ENCODE data around the gene BLTP1. TPM values are rescaled to one million over a fixed set of nuclear protein-coding genes. Genes with fewer than 3 reads are reported as not detected.

The BLTP1 gene
- total RNA-seq, 5 donors from 2014 or later (not counting 1 experiment from before 2014, with no cell fraction given) = 58.8 to 115 (median 65.3) TPM

- Mint-ChIP-seq H3K27ac (no peak overlapping the region), H3K9me3 (peaks cover 0 to 11% (median 5%) of the 10 kb centered on the region in 3 donors), H3K36me3 (no peaks in the 10 kb centered on the region), H3K4me1 (peaks cover 21 to 35% (median 21%) of the 10 kb centered on the region in 3 donors), H3K27me3 (no peaks in the 10 kb centered on the region), H3K4me3 (no peak overlapping the region)
- no CpG with 5 or more reads among the region's 3 CpGs for WGBS (ENCODE audit: insufficient coverage)
- no peak overlapping the region for H3K4me3 ChIP-seq (ENCODE audit: control insufficient read depth in 1 of 2, extremely low read depth in 1 of 2, low read length in 1 of 2)
- ChIA-PET POLR2A (interaction anchor here in 1 of 2 donors (0.5 kb wide), 1 partner anchor 283 kb away, joined by 4 read pairs; no protein-coding TSS in a partner anchor), CTCF (no interaction called here)
- no peak overlapping the region for H3K27ac ChIP-seq (ENCODE audit: low read length)
- no peaks in the 10 kb centered on the region for H3K27me3 ChIP-seq (replicated peaks in 1 of 2; ENCODE audit: control insufficient read depth in 2 of 2, extremely low read depth in 1 of 2, insufficient read depth in 2 of 2, low read length in 1 of 2)
- peaks cover 3 to 5% of the 10 kb centered on the region in 2 experiments for H3K4me1 ChIP-seq (ENCODE audit: control insufficient read depth in 1 of 2, extremely low read depth in 1 of 2, insufficient read depth in 2 of 2, low read length in 2 of 2)
- no peak for ATAC-seq (replicated peaks in 1 of 4)
- H3K9me3 ChIP-seq = no peaks in the 10 kb centered on the region
- DNase-seq = no peak
- no peaks in the 10 kb centered on the region for H3K36me3 ChIP-seq (ENCODE audit: control insufficient read depth in 2 of 2, extremely low read depth in 1 of 2, insufficient read depth in 1 of 2, low read length in 1 of 2)
Measured at GRCh38 chr4:122132891-122133290, 19.2 kb upstream of the BLTP1 start.

GRCh38 chr4:122139139-122139538 is 13.0 kb upstream of the BLTP1 start:
- POLR2A ChIA-PET = no interaction called here
- DNase-seq = no peak
- Mint-ChIP-seq H3K27ac (no peak overlapping the region), H3K9me3 (peaks cover 0 to 4% (median 0%) of the 10 kb centered on the region in 3 donors), H3K36me3 (no peaks in the 10 kb centered on the region), H3K27me3 (peaks cover 0 to 3% of the 10 kb centered on the region in 2 donors), H3K4me1 (no peaks in the 10 kb centered on the region), H3K4me3 (no peak overlapping the region)
- WGBS (ENCODE audit: insufficient coverage) = no CpG with 5 or more reads among the region's 3 CpGs
- ATAC-seq (replicated peaks in 1 of 4) = no peak
- no peaks in the 10 kb centered on the region for H3K27me3 ChIP-seq (replicated peaks in 1 of 2; ENCODE audit: control insufficient read depth in 2 of 2, extremely low read depth in 1 of 2, insufficient read depth in 2 of 2, low read length in 1 of 2)
- no peak overlapping the region for H3K27ac ChIP-seq (ENCODE audit: low read length)
- no peak overlapping the region for H3K4me3 ChIP-seq (ENCODE audit: control insufficient read depth in 1 of 2, extremely low read depth in 1 of 2, low read length in 1 of 2)
- H3K9me3 ChIP-seq = no peaks in the 10 kb centered on the region
- CTCF ChIA-PET = no interaction called here
- no peaks in the 10 kb centered on the region for H3K36me3 ChIP-seq (ENCODE audit: control insufficient read depth in 2 of 2, extremely low read depth in 1 of 2, insufficient read depth in 1 of 2, low read length in 1 of 2)
- no peaks in the 10 kb centered on the region for H3K4me1 ChIP-seq (ENCODE audit: control insufficient read depth in 1 of 2, extremely low read depth in 1 of 2, insufficient read depth in 2 of 2, low read length in 2 of 2)

GRCh38 chr4:122140834-122141233 is 11.3 kb upstream of the BLTP1 start:
- H3K4me3 ChIP-seq (ENCODE audit: control insufficient read depth in 1 of 2, extremely low read depth in 1 of 2, low read length in 1 of 2) = no peak overlapping the region
- Mint-ChIP-seq H3K36me3 (no peaks in the 10 kb centered on the region), H3K4me1 (no peaks in the 10 kb centered on the region), H3K9me3 (peaks cover 0 to 4% (median 0%) of the 10 kb centered on the region in 3 donors), H3K27me3 (peaks cover 0 to 7% of the 10 kb centered on the region in 2 donors), H3K4me3 (no peak overlapping the region), H3K27ac (no peak overlapping the region)
- H3K4me1 ChIP-seq (ENCODE audit: control insufficient read depth in 1 of 2, extremely low read depth in 1 of 2, insufficient read depth in 2 of 2, low read length in 2 of 2) = no peaks in the 10 kb centered on the region
- H3K36me3 ChIP-seq (ENCODE audit: control insufficient read depth in 2 of 2, extremely low read depth in 1 of 2, insufficient read depth in 1 of 2, low read length in 1 of 2) = no peaks in the 10 kb centered on the region
- ChIA-PET POLR2A (no interaction called here), CTCF (no interaction called here)
- 100% methylated on average over 1 of the region's 5 CpGs for WGBS (ENCODE audit: insufficient coverage)
- no peak for DNase-seq
- no peaks in the 10 kb centered on the region for H3K9me3 ChIP-seq
- ATAC-seq (replicated peaks in 1 of 4) = no peak
- H3K27ac ChIP-seq (ENCODE audit: low read length) = no peak overlapping the region
- peaks cover 0 to 10% of the 10 kb centered on the region in 2 experiments for H3K27me3 ChIP-seq (replicated peaks in 1 of 2; ENCODE audit: control insufficient read depth in 2 of 2, extremely low read depth in 1 of 2, insufficient read depth in 2 of 2, low read length in 1 of 2)

DNA sequence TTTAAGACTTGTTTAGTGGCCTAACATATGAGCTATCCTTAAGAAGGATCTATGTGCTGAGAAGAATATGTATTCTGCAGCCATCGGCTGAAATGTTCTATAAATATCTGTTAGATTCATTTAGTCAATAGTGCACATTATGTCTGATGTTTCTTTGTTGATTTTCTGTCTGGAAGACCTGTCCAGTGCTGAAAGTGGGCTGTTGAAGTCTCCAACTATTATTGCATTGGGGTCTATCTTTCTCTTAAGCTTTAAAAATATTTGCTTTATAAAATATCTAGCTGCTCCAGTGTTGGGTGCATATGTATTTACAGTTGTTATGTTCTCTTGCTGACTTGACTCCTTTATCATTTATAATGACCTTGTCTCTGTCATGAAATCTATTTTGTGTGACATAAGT is 9.4 kb upstream of the BLTP1 start:
- peaks cover 0 to 7% of the 10 kb centered on the region in 2 donors for H3K27me3 Mint-ChIP-seq
- Histone ChIP-seq H3K4me3 (ENCODE audit: control insufficient read depth in 1 of 2, extremely low read depth in 1 of 2, low read length in 1 of 2) (no peak overlapping the region), H3K27me3 (replicated peaks in 1 of 2; ENCODE audit: control insufficient read depth in 2 of 2, extremely low read depth in 1 of 2, insufficient read depth in 2 of 2, low read length in 1 of 2) (peaks cover 0 to 14% of the 10 kb centered on the region in 2 experiments), H3K36me3 (ENCODE audit: control insufficient read depth in 2 of 2, extremely low read depth in 1 of 2, insufficient read depth in 1 of 2, low read length in 1 of 2) (no peaks in the 10 kb centered on the region), H3K4me1 (ENCODE audit: control insufficient read depth in 1 of 2, extremely low read depth in 1 of 2, insufficient read depth in 2 of 2, low read length in 2 of 2) (no peaks in the 10 kb centered on the region), H3K27ac (ENCODE audit: low read length) (no peak overlapping the region), H3K9me3 (no peaks in the 10 kb centered on the region)
- WGBS (ENCODE audit: insufficient coverage) = no CpG with 5 or more reads among the region's 1 CpG
- H3K27ac Mint-ChIP-seq = no peak overlapping the region
- peaks cover 0 to 4% (median 0%) of the 10 kb centered on the region in 3 donors for H3K9me3 Mint-ChIP-seq
- ChIA-PET POLR2A (no interaction called here), CTCF (interaction anchor here (0.6 to 0.8 kb wide), 2 partner anchors 16 to 1268 kb away, joined by 3 read pairs; no protein-coding TSS in a partner anchor)
- DNase-seq = no peak
- ATAC-seq (replicated peaks in 1 of 4) = no peak
- peaks cover 0 to 2% (median 0%) of the 10 kb centered on the region in 3 donors for H3K4me1 Mint-ChIP-seq
- no peak overlapping the region for H3K4me3 Mint-ChIP-seq
- H3K36me3 Mint-ChIP-seq = no peaks in the 10 kb centered on the region

- Mint-ChIP-seq H3K27ac (no peak overlapping the region), H3K27me3 (peaks cover 0 to 7% of the 10 kb centered on the region in 2 donors), H3K9me3 (peaks cover 0 to 3% (median 0%) of the 10 kb centered on the region in 3 donors), H3K36me3 (no peaks in the 10 kb centered on the region), H3K4me3 (no peak overlapping the region), H3K4me1 (peaks cover 22 to 28% (median 25%) of the 10 kb centered on the region in 3 donors)
- H3K9me3 ChIP-seq = no peaks in the 10 kb centered on the region
- DNase-seq (no peak), ATAC-seq (replicated peaks in 1 of 4) (no peak)
- H3K36me3 ChIP-seq (ENCODE audit: control insufficient read depth in 2 of 2, extremely low read depth in 1 of 2, insufficient read depth in 1 of 2, low read length in 1 of 2) = no peaks in the 10 kb centered on the region
- no CpG with 5 or more reads among the region's 4 CpGs for WGBS (ENCODE audit: insufficient coverage)
- no peak overlapping the region for H3K27ac ChIP-seq (ENCODE audit: low read length)
- POLR2A ChIA-PET = no interaction called here
- no peak overlapping the region for H3K4me3 ChIP-seq (ENCODE audit: control insufficient read depth in 1 of 2, extremely low read depth in 1 of 2, low read length in 1 of 2)
- CTCF ChIA-PET = no interaction called here
- peaks cover 0 to 14% of the 10 kb centered on the region in 2 experiments for H3K27me3 ChIP-seq (replicated peaks in 1 of 2; ENCODE audit: control insufficient read depth in 2 of 2, extremely low read depth in 1 of 2, insufficient read depth in 2 of 2, low read length in 1 of 2)
- H3K4me1 ChIP-seq (ENCODE audit: control insufficient read depth in 1 of 2, extremely low read depth in 1 of 2, insufficient read depth in 2 of 2, low read length in 2 of 2) = peaks cover 6 to 11% of the 10 kb centered on the region in 2 experiments
Measured at GRCh38 chr4:122146652-122147051, 5.5 kb upstream of the BLTP1 start.

DNA sequence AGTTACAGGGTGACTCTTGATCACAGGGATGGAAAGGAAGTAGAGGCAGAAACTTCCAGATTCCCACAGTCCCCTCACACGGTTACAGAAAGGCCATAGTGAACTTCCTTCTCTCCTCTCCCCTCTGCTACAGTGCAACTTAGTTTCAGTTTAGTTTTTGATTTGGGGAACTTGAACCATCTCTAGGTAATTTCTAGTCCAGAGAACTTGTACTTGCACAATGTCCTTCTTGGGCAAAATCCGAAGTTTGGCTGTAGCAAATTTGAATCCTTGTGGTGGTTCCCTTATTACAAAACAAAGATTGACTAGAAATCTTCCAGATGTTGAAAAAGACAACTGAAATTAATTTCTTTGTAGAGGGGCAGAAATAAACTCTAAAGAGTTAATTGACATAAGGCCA is 1.2 kb upstream of the BLTP1 start:
- ATAC-seq (replicated peaks in 1 of 4) = no peak
- peak in 1 of 35 experiments; percentile 44 for DNase-seq
- Histone ChIP-seq H3K27me3 (replicated peaks in 1 of 2; ENCODE audit: control insufficient read depth in 2 of 2, extremely low read depth in 1 of 2, insufficient read depth in 2 of 2, low read length in 1 of 2) (peaks cover 0 to 3% of the 10 kb centered on the region in 2 experiments), H3K9me3 (no peaks in the 10 kb centered on the region), H3K4me1 (ENCODE audit: control insufficient read depth in 1 of 2, extremely low read depth in 1 of 2, insufficient read depth in 2 of 2, low read length in 2 of 2) (peaks cover 12 to 16% of the 10 kb centered on the region in 2 experiments), H3K4me3 (ENCODE audit: control insufficient read depth in 1 of 2, extremely low read depth in 1 of 2, low read length in 1 of 2) (peak overlapping the region in 1 of 2 donors; percentile 92), H3K27ac (ENCODE audit: low read length) (peak overlapping the region; percentile 94), H3K36me3 (ENCODE audit: control insufficient read depth in 2 of 2, extremely low read depth in 1 of 2, insufficient read depth in 1 of 2, low read length in 1 of 2) (peaks cover 0 to 6% of the 10 kb centered on the region in 2 donors)
- Mint-ChIP-seq H3K9me3 (peaks cover 0 to 3% (median 0%) of the 10 kb centered on the region in 3 donors), H3K27me3 (no peaks in the 10 kb centered on the region), H3K4me3 (peak overlapping the region; percentile 84 to 88 (median 87)), H3K27ac (peak overlapping the region; percentile 92 to 98), H3K36me3 (peaks cover 9% of the 10 kb centered on the region), H3K4me1 (peaks cover 45 to 59% (median 56%) of the 10 kb centered on the region in 3 donors)
- POLR2A ChIA-PET = interaction anchor here in 1 of 2 donors (0.5 to 0.7 kb wide), 2 partner anchors 9 to 24 kb away, joined by 3 read pairs; no protein-coding TSS in a partner anchor
- no CpG with 5 or more reads among the region's 2 CpGs for WGBS (ENCODE audit: insufficient coverage)
- CTCF ChIA-PET = no interaction called here

Measured in T-cell (primary cell).